EH (cell line): ENCODE results near the gene ANKRD28.

ENCODE experiments used
- DNase-seq: peaks from one replicate; pipeline ENCODE4 v3.0.0-alpha.2; 2015; ENCODE audit warnings: low read depth

Gene ANKRD28

DNA sequence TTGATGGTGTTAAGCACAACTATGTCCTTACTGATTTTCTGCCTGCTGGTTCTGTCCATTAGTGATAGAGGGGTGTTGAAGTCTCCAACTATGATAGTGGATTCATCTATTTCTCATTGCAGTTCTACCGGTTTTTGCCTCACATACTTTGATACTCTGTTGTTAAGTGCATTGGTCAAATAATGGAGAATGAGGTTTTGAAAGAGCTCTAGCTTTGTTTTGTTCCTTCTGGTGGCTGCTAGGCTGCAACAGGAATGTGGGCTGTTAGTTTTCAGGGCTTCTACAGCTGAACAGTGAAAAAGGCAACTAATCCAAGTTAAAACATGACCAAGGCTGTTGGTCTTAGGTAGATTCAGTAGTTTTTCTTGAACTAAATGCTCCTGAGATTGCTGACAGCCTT, 133.6 kb downstream of the ANKRD28 start:
- no peak for DNase-seq

DNA sequence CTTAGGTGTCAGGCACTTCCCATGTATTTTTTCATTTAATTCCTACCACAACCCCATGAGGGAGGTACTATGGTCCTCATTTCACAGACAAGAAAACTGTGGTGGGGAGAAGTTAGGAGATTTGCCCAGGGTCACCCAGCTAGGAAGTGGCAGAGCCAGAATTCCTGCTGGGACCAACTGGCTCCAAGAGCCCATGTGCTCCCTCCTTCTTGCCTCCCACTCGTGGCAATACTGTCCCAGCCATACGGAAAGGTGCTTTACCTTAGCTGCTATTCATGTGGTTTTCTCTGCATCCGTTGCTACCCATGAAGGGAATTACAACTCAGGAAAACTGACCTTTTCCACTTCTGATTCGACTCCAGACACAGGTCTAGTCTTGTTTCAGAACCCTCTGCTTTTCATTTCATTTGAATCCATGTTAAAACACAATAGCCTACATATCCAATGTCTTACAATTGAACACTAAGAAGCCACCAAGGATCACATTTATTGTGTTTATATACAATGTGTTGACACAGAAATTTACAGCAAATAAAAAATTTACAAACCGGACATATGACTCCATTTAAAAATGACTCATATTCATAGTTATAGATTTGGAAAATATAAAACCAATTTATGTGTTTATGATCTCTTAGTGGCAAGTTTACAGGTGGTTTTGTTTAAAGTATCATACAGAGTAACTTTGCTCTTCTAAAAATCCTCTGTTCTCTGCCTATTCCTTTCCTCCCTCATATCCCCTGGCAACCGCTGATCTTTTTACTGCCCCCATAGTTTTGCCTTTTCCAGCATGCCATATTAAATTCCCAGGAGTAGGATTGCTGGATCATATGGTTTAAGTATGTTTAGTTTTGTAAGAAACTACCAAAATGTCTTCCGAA, 137.5 kb downstream of the ANKRD28 start:
- no peak for DNase-seq

DNA sequence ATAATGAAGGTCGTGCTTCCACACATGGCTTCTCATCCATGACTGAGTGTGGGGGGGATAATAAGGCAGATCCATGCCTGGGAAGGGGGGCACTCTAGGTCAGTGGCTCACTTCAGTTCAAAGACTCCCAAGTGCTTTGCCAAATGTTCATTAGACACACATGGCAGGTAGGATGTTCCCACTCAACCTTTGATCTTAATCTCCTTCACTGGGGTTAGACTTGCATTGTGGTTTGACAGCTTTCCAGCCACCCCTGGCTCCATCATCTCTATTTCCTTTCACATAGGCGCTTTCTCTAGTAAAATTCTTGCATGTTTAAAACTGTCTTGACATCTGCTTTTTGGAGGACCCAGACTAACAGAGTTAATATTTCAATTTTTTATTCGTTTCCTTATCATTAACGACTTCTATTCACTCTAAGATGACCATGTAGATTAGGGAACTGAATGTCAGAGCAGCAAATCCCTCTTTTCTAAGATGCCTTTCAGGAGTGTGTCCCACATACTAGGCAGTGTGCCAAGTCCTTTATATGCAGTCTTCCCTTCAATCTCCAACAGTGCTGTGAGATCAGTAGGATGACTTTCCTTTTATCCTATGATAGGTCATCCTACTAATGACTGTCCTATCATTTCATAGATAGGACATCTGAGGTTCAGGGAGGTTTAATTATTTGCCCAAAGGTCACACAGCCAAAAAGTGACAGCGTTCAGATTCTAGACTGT, 138.4 kb downstream of the ANKRD28 start:
- DNase-seq, result peak; percentile 57

DNA sequence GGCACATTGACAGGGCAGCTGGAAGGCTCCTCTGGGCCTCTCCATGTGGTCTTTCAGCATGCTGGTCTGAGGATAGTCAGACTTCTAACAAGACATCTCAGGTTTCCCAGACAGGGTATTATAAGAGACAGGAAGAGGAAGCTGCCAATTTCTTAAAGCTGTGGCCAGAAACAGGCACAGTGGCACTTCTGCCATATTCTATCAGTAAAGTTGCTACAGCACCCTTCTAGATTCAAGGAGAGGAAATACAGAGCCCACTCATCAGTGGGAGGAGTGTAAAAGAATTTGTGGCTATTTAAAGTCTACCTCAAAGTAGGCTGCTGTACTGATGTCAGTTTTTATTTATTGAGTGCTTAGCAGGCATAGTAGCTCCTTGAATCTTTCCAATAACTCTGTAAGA, 140.8 kb downstream of the ANKRD28 start:
- DNase-seq, result no peak

DNA sequence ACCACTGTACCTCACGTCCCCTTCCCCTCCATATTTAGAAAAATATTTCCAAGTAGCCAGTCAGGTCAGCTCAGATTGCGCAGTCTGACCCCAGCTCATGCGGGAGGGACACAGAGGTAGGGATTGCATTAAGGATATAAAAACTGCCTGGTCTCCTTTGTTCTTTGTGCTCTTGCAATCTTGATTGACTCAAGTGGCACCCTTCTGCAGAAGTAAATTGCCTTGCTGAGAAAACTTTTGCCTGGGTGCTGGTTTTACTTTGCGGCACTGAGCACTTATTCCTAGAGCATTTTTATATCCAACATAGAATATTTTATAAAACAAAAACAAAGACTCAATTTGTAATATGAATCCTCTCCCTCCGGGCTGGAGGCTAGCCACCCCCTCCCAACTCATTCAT, 141.4 kb downstream of the ANKRD28 start:
- no peak for DNase-seq

DNA sequence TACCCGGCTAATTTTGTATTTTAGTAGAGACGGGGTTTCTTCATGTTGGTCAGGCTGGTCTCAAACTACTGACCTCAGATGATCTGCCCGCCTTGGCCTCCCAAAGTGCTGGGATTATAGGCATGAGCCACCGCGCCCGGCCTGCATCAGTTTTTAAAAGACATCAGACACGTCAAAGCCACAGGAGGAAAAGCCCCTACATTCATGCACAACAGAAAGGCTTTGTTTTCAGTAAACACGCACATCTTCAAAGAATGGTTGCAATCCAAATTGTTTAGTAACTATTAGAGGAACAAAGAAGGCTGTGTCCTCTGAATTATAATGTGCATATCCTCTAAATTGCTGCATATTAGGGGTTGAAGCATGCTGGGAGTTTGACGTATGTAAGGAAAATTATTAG, 142.9 kb downstream of the ANKRD28 start:
- no peak for DNase-seq

DNA sequence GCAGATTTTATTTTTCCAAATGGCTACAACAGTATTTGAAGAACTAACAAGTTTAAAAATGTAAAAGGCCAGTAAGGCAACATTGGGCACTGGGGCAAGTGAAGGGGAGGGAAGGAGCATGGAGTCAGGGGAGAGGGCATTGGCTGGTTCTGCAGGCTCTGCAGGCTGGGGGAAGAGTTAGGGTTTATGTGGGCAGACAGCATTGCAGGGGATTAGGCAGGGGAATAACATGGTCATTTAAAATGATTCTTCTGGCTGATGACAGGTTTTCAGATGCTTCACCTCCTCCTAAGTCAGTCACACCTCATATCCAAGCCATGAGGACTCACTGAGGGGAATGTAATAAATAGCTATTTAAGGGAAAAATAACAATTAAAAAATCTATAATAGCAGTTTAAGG, 143.7 kb downstream of the ANKRD28 start:
- DNase-seq, result no peak

DNA sequence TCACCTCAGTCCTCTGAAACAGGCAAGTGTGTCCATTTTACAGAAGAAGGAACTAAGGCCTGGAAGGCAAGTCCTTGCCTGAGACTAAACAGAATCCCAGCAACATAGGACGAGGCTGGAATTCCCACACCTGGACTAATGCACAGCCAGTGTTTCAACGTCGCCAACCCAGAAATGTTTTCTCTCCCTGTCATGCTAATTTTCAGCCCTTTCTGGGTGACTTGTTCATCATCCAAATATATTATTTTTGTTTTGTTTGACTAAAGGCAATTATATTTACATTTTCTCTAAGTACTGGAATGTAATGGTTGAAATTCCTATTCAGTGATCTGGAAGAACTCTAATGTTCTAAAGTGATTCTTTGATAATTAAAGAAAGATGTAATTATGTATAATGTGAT, 144.5 kb downstream of the ANKRD28 start:
- peak; percentile 25 for DNase-seq

DNA sequence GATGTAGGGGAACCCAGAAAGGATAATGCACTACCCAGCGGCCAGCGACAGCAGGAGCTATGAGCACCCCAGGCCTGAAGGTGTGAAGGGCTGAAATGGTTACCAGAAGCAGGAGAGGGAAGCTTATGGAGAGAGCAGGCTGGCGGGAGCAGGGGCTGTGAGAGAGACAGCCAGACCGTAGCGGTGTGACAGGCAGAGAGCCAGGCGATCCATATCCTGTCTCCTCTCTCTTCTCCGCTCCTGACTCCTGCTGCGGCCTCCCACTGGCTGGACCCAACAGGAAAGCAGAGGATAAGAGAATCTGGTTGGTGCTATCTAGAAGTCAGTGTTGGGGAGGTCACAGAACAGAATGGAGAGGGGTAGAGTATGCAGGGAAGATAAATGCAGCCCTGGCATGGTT, 146.4 kb downstream of the ANKRD28 start:
- no peak for DNase-seq

DNA sequence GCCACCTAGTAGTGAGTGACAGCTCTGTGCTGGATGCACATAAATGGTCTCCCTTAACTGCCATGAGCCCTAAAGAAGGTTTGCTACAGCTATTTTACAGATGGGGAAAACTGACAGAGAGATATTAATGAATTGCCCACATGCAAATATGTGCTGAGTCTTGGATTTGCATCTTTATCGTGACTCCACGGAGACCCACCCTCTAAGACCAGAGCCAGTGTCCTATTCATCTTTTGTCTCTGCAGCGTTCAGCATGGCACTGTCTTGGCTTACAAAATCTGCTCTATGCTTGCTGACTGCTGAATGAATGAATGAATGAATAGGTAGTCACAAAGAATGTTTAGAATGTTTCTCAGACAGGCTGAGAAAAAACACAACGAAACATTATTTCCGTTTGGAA, 147.9 kb downstream of the ANKRD28 start:
- DNase-seq, result no peak

DNA sequence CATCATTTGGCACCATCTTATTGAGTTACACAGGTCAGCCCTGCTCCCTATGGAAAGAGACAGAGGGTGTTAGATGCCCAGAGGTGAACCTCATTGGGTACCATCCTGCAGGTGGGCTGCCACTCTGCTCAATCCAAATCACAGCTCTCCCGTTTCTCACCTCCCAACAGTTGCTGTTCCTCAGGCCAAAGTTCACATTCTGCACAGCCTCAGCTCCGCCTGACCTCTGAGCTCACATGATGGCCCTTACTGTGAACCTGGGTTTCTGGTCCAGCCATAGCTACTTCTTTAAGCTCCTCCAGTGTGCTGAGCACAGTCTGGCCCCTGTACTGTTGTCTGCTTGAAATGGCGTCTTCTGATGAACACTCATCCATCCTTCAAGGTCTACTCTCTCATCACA, 148.4 kb downstream of the ANKRD28 start:
- DNase-seq, result no peak

DNA sequence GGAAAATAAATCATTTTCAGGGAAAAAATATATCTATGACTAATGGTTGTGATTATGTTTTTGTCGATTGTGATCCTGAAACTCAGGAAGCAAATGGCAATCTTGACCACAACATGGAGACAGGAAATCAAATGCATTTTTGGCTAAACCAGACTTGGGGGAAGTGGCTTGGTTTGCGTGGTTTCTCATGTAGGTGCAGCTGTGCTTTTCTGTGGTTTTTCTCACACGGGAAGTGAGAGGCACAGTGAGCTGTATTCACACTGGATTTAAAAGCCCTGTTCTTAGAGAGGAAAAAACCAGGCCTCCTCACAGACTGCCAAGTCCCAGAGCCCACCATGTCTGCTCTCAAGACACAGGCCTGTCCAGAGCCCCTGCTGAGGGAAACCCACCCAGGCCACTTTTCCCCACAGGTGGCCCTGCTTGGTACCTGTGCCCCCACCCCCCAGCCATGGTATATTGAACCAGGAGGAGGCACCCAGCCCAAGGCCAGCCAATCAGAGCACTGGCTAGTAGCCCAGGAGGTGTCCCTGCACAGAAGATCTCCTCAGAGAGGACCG, 150.1 kb downstream of the ANKRD28 start:
- peak; percentile 97 for DNase-seq

DNA sequence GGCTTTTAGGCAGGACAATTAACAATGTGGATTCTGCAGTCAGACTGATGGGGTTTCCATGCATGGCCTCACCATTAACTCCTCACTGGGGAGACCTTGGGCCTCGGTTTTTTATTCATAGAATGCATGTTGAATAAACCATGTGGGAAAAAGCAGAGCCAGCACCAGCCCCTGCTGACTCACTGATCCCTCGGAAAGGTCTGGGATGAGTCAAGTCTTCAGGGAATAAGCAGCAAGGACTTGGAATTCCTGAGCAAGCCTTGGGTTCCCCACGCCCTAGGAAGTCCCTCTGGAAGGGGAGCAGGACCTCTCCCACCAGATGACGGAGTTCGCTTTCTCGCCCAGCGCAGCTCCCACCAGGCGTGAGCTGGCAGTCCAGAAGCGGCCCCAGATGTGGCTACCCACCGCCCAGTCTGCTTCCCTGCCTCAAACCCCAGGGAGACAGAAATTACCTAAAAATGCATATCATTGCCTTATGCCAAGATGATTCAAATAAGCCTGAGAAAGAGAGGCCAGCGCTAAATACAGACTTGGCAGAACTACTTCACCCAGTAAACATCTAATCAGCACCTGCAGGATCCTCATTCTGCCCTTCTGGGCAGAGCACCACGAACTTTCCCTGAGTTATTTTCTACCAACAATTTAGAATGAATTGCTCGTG, 150.8 kb downstream of the ANKRD28 start:
- peak; percentile 99 for DNase-seq

DNA sequence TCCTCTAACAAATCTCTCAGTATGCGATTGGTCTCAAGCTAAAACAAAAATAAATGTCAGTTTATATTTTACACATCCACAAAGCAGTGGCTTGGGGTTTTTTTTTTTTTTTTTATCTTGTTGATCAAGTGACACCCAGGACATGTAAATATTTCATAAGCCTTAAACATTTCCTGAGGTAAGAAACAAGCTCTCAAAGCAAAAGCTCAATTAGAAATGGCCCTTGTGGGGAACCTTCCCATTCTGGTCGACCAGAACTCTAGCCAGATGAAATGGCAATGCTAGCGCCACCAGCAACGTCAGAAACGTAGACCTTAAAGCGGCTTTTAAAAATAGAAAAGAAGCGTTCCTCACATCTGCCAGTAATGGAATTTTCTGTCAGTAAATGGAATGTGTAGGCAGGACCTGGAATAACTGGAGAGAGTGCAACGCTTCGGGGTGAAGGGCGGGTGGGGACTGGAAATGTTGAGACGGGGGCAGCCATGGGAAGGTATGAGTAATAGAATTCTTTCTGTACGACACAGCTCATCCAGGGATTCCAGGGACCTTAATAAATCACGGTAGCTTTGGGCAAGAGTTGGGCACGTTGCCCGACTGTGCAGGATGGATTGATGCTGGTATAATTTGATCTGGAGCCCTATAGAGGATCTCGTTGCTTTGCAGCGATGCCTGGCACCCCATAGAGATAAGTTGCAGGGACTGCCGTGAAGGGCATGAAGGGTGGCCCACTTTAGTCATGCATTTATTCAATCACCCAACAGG, 151.9 kb downstream of the ANKRD28 start:
- DNase-seq, result peak; percentile 97

DNA sequence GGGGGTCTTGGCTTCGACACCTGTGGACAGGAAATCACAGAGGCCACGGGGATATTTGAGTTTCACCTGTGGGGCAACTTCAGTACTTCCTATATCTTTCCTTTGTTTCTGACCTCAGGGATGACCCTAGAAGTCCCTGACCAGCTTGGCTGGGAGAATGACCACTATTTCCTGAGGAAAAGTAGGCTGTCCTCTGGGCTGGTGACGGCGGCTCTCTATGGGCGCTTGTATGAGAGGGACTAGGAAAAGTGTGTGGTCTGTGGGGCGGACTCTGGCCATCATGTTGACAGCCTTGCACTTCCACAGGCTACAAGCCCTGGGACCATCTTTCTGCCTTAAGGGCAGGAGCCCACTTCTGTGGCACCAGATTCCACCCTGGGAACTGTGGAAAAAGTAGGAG, 152.5 kb downstream of the ANKRD28 start:
- no peak for DNase-seq

DNA sequence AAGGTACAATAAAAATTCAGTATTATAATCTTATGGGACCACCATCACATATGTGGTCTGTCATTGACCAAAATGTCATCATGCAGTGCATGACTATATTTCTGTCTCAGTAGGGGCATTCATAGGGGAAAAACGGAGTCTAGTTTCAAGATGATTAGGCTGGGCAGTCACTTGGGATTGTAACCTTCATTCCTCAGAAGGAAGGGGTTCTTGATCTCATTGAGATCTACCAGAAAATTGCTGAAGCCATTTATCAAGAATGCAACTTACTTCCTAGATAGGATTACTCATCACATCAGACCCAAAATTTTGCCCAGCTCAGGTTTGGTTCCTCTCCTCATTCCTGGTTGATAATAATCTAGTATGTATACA, 158.9 kb downstream of the ANKRD28 start:
- DNase-seq, result peak; percentile 66

DNA sequence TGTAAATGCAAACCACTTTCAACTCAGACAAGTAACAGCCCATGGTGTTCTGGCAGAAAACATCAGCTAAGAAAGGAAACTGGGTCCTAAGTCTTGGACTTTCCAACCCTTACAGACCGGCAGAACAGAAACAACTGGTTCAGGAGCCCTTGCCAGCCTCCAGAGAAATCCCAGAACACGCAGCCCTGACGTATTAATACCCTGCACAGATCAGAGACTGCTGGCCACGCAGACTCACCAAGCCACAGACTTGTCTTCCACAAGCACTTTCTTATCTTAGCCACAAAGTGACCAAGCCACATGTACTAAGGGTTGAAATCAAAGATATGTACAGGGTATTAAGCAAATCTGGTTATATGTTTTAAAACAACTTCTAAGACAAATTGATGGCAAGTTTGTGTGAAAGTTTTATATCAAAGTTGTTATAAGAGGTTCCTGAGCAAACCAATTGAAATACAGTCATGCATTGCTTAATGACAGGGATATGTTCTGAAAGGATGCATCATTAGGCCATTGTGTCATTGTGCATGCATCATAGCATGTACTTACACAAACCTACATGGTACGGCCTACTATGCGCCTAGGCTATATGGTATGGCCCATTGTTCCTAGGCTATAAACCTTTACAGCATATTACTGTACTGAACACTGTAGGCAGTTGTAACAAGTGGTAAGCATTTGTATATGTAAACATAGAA, 159.4 kb downstream of the ANKRD28 start:
- DNase-seq, result peak; percentile 43

DNA sequence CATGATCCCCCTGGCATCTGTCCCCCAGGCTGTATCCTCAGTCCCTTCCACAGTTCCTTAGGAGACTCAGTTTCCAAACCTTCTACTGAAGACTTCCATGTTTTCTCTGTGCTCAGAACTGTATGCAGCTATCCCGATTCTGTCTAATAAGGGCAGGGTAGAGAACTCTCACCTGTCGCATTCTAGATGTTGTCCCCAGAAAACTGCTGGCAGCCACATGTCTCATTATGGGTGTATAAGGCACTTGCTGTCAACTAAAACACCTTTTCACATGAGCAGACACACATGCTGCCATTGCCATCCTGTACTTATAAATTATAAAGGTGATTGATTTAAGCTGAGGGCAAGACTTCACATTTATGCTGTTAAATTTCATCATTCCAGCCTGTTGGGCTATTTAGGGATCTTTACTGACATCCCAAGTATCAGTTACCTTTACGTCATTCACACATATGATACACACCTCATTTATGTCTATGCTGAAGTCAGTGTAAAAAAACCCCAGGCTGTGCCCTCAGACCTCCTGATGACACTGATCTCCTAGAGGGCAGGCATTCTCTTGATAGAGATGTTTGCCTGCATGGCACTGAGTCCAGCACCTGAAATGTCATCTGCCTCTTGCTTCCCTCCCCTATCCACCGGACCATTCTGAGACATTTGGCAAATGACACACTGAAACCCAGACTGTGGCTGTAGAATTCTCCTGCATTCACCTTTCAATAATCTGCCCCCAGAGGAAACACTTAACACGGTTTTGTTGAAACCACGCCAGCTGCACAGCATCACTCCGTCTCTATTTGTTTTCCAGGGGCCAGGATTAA, 160.4 kb downstream of the ANKRD28 start:
- DNase-seq, result no peak

DNA sequence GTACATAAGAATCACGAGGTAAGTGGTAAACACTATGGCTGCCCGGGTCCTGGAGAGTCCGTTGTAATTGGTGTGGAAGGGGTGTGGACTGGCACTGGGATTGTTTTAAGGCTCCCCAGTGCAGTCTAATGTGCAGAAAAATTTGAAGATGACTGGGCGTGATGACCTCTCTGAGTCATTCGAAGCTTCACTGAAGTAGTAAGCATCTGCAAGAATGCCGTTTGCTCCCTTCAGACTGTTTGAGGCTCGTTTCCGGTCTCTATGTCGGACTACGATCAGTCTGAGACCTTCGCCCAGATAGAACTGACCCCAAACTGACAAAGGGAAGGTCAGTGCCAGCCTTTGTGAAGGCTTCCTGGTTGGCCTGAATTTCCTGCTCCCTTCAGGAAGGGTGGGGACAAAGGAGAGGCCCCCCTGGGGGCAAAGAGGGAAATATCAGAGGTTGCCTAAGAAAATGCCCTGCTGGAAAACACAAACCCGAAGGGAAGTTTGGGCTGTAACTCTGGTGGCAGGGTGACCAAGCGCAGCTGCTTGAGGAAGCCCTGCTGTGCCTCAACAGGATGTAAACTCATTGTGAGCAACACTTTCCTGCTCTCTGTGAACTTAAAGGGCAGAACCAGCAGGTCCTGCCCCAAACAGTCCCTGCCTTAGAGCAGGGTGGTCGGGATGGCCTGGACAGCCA, 161.6 kb downstream of the ANKRD28 start:
- DNase-seq, result peak; percentile 97
